ENCODE data around the gene PTGS1.

GRCh38 chr9:122377241-122378164 lies 6.7 kb downstream of the PTGS1 start:
- TF ChIP-seq CTCF (IDR thresholded peaks at IDR 0.05) (no peak), EZH2 (IDR thresholded peaks at IDR 0.05; ENCODE audit: borderline replicate concordance, insufficient read depth, low read depth, low read length, poor library complexity, severe bottlenecking) (no peak)
